Measurements from ENCODE around the gene RAPGEF6.
"Not testable (repeated sequence)": the region's sequence is repeated elsewhere in the genome, so short reads cannot be mapped to it uniquely, and the experiment has no call there.

RAPGEF6 gene

DNA sequence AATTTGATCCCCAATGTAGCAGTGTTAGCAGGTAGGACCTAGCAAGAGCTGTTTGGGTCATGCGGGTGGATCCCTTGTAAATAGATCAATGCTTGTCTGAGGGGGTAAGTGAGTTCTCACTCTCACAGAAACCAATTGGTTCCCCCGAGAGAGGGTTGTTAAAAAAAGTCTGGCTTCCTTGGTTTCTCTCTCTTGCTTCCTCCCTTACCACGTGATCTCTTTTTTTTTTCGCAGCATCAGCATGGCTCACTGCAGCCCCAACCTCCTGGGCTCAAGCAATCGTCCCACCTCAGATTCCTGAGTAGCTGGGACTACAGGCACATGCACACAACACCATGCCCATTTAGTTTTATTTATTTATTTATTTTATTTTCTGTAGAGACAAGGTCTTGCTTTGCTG is 26.4 kb downstream of the RAPGEF6 start:
- DNase-seq (ENCODE audit: low read depth) = no peak

GRCh38 chr5:131607903-131608540 is 27.0 kb downstream of the RAPGEF6 start:
- DNase-seq (ENCODE audit: low read depth) = no peak

DNA sequence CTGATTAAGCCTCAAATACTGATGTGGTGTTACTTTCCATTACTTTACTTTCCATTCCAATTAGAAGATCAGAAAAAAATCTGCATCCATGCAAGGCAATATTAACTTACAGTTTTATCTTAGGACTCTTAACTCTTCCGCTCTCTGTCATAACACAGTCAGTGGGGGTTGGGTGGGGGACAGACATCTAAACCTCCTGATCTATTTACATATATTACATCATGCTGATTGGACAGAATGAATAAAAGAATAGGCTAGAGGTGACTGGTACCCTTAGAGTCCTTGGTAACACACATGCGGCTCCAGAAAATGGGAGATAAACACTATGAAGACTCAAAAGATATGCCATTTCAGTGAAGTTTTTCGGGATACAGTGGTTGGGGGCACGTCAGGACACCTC is 27.6 kb downstream of the RAPGEF6 start:
- no peak for DNase-seq (ENCODE audit: low read depth)

- DNase-seq (ENCODE audit: low read depth) = no peak
These were observed 29.9 kb downstream of the RAPGEF6 start for GRCh38 chr5:131605086-131605485.

DNA sequence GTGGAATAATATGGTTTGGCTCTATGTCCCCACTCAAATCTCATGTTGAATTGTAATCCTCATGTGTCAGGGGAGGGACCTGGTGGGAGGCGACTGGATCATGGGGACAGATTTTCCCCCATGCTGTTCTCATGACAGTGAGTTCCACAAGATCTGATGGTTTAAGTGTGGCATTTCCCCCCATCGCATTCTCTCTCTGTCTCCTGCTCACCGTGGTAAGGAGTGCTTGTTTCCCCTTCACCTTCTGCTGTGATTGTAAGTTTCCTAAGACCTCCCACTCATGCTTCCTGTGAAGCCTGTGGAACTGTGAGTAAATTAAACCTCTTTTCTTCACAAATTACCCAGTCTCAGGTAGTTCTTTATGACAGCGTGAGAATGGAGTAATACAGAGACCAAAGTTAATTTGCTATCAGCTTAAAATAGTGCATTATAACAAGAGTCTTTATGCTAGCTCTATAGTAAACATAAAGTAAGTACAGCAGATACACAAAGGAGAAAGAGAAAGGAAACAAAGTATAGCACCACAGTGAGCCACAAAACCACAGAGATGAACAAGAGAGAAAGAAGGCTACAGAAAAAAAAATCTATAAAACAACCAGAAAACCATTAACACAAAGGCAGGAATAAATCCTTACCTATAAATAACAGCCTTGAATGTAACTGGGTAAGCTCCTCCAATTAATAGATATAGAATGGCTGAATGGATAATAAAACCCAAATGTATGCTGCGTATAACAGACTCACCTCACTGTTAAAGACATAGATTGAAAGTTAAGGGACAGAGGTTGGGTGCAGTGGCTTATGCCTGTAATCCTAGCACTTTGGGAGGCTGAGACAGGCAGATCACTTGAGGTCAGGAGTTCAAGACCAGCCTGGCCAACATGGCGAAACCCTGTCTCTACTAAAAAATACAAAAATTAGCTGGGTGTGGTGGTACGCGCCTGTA is 39.7 kb downstream of the RAPGEF6 start:
- no peak for DNase-seq (ENCODE audit: low read depth)

DNA sequence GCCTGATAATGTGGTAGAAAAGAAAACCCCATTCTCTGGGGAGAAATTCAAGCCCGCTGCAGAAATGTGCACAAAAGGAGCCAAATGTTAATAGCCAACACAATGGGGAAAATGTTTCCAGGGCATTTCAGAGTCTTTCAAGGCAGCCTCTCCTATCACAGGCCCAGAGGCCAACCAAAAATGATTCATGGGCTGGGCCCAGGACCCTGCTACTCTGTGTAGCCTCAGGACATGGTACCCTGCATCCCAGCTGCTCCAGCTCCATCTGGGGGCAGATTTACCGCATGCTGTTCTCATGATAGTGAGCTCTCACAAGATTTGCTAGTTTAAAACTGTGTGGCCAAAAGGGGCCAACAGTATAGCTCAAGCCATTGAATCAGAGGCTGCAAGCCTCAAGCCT is 41.1 kb downstream of the RAPGEF6 start:
- DNase-seq (ENCODE audit: low read depth) = no peak

GRCh38 chr5:131593436-131593835 is 41.6 kb downstream of the RAPGEF6 start:
- DNase-seq (ENCODE audit: low read depth) = not testable (repeated sequence)

- DNase-seq (ENCODE audit: low read depth) = no peak
These were observed 45.3 kb downstream of the RAPGEF6 start for GRCh38 chr5:131589510-131590348.

GRCh38 chr5:131587541-131587940 is 47.5 kb downstream of the RAPGEF6 start:
- DNase-seq (ENCODE audit: low read depth) = no peak

GRCh38 chr5:131581702-131582101 is 53.3 kb downstream of the RAPGEF6 start:
- DNase-seq (ENCODE audit: low read depth) = no peak

DNA sequence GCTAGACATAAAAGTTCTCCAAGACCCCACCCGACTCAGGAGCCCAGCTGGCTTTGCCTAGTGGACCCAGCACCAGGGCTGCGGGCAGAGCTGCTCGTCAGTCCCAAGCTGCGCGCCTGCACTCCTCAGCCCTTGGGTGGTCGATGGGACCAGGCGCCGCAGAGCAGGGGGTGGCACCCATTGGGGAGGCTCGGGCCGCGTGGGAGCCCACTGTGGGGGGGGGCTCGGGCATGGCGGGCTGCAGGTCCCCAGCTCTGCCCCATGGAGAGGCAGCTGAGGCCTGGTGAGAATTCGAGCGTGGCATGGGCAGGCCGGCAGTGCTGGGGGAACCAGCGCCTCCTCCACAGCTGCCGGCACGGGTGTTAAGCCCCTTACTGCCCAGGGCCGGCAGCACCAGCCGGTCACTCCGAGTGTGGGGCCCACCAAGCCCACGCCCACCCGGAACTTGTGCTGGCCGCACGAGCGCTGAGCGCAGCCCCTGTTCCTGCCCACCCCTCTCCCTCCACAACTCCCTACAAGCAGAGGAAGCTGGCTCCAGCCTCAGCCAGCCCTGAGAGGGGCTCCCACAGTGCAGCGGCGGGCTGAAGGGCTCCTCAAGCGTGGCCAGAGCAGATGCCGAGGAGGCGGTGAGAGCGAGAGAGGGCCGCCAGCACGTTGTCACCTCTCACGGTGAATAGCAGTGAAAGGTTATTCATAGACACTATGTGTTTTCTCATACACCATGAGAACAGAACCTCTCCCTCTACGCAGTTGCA is 54.9 kb downstream of the RAPGEF6 start:
- DNase-seq (ENCODE audit: low read depth) = no peak

DNA sequence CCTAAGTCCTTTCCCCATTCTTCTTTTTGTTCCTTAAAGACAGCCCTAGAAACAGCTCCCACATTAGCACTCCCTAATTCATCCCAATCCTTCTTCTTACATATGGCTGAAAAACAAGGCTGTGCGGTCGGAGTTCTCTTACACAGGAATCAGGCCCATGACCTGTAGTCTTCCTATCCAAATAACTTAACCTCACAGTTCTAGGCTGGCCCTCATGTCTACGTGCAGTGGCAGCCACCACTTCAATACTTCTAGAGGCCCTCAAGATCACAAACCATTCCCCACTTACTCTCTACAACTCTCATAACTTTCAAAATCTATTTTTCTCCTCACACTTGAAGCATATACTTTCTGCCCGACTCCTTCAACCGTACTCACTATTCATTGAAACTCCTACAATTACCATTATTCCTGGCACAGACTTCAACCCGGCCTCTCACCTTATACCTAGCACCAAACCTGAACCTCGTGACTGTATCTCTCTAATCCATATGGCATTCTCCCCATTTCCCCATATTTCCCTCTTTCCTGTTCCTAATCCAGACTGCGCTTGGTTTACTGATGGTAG is 59.3 kb downstream of the RAPGEF6 start:
- DNase-seq (ENCODE audit: low read depth) = no peak

GRCh38 chr5:131571669-131572168 is 63.3 kb downstream of the RAPGEF6 start:
- no peak for DNase-seq (ENCODE audit: low read depth)

GRCh38 chr5:131570757-131571156 is 64.3 kb downstream of the RAPGEF6 start:
- DNase-seq (ENCODE audit: low read depth) = no peak

DNA sequence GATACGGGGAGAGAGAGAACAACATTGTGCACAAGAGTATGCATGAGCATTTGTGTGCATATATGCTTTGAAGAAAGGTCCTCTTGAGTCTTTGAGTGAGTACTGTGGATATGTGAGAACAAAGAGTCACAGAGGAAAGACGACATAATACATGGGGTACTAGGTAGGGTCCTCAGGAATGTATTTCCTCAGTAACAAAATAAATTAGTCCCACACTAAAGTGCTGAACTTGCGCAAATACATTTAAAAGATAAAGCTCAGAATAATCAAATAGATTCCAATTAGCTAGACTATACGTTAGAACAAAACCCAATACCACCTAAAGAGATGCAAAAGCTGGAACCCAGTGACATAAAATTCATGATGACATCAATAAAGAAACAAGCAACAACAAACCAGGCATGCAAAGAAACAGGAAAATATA is 70.8 kb downstream of the RAPGEF6 start:
- no peak for DNase-seq (ENCODE audit: low read depth)

DNA sequence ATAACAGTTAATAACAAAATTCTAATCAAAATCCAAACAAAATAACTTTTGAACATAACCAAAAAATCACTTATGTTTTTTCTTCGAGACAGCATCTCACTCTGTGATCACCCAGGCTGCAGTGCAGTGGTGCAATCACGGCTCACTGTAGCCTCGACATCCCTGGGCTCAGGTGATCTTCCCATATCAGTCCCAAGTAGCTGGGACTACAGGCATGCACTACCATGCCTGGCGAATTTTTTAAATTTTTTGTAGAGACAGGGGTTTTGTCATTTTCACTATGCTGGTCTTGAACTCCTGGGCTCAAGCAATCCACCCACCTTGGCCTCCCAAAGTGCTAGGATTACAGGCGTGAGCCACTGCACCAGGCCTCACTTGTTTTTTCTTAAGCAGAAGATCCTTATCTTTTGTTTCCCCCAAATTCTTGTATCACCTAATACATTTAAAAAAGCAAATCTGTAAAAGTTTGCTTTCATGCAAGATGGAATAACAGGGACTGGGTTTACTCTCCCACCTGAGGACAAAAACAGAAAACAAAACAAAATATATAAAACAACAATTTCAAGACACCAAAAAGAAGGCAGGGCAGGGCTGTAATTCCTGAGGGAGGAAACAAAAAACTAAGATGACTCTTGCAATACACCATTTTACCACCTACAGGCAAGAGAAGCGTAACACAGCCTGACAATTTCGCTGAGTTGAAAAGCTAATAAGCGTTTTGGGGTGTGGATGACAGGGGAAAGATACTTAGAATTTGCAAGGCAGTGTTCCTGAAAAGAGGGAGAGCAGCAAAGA is 71.4 kb downstream of the RAPGEF6 start:
- DNase-seq (ENCODE audit: low read depth) = no peak

DNA sequence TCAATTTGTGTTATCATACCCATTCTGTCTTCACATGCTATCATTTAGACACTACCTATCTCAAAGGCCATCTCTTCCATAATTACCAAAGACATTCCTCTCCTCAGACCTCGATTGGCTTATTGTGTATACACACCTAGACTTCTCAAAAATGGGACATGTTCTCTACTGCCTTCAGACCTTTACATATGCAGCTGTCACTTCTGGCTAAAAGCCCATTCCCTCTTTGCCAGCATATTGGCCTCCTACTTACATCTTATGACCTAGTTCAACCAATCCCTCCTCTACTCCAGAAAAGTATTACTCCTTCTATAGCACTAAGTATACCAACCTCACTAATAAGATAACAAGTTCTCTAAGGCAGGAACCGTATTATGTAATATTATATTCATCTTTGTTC is 84.4 kb downstream of the RAPGEF6 start:
- no peak for DNase-seq (ENCODE audit: low read depth)

DNA sequence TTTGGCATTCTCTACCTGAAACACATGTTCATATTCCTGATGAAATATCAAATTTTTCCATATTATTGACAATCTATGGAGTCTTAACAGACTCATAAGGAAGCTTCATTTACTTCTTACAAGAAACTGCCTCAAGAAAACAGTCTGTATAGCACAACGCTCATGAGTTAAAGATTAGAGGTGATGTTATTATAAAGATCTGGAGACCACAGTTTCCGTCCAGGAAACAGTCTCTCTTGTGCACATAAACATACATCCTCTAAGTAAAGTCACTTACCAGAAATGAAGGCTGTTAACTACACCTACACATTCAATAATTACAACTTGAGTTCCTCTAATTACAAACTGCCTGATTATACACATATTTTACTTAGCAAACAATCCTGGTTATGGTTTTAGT is 86.9 kb downstream of the RAPGEF6 start:
- no peak for DNase-seq (ENCODE audit: low read depth)

DNA sequence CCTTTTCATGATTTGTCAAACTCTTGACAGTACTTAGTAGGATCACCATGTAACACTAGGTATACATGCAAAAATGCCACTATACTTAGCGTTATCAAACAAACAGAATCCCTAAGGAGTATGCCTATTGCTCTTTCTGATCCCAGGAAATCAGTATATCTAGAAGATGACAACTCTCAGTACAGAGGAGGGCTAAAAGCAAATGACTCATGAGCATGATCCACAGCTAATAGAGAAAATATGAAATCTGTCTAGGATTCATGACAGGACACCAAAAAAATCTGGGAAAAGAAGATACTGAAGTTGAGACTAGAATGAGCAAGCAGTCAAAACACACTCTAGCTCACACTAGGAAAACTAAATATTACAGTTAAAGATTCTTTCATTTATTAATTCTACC is 89.2 kb downstream of the RAPGEF6 start:
- DNase-seq (ENCODE audit: low read depth) = no peak

DNA sequence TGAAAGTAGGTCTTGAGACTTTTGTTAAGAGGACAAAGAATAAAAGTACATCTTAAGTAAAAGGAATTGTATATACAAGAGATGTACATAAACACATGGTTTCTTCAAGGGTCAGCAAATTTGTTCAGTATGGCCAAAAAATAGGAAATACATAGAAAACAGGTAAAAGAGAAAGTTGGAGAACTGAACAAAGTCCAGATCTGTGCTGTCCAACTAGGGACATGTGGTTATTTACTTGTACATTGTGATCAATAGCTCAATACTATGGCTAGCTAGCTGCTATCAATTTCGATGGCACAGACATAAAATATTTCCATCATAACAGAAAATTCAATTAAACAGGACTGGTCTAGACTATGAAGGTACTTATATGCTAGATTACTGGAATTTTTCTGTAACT is 92.3 kb downstream of the RAPGEF6 start:
- no peak for DNase-seq (ENCODE audit: low read depth)

All from stimulated activated CD8-positive, alpha-beta memory T cell treated with anti-CD3 and anti-CD28 coated beads, Interleukin-12 subunit alpha, Interleukin-12 subunit beta, amount 100 ng/mL, for 4 hours (primary cell).